ENCODE data around the gene PIWIL4.

- TF ChIP-seq, protein P1, sequence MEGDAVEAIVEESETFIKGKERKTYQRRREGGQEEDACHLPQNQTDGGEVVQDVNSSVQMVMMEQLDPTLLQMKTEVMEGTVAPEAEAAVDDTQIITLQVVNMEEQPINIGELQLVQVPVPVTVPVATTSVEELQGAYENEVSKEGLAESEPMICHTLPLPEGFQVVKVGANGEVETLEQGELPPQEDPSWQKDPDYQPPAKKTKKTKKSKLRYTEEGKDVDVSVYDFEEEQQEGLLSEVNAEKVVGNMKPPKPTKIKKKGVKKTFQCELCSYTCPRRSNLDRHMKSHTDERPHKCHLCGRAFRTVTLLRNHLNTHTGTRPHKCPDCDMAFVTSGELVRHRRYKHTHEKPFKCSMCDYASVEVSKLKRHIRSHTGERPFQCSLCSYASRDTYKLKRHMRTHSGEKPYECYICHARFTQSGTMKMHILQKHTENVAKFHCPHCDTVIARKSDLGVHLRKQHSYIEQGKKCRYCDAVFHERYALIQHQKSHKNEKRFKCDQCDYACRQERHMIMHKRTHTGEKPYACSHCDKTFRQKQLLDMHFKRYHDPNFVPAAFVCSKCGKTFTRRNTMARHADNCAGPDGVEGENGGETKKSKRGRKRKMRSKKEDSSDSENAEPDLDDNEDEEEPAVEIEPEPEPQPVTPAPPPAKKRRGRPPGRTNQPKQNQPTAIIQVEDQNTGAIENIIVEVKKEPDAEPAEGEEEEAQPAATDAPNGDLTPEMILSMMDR (IDR thresholded peaks at IDR 0.05), result no peak
- no peak for TF ChIP-seq POLR2A (IDR thresholded peaks at IDR 0.05)
Observed at GRCh38 chr11:94526645-94527438, 40.3 kb upstream of the PIWIL4 start.
